Activated T-cell treated with anti-CD3 and anti-CD28 coated beads for 4 hours (primary cell): ENCODE data around the gene NBAS.
"Not testable (repeated sequence)": the region's sequence is repeated elsewhere in the genome, so short reads cannot be mapped to it uniquely, and the experiment has no call there.

ENCODE experiments used
- DNase-seq: peaks from one replicate; pipeline ENCODE4 v3.0.0-alpha.2; 2020

NBAS gene

GRCh38 chr2:15354596-15355366 lies 206.4 kb downstream of the NBAS start:
- DNase-seq, result no peak

GRCh38 chr2:15352363-15352762 lies 208.8 kb downstream of the NBAS start:
- no peak for DNase-seq

- no peak for DNase-seq
These were observed 212.5 kb downstream of the NBAS start for GRCh38 chr2:15348636-15349035.

GRCh38 chr2:15348045-15348444 lies 213.1 kb downstream of the NBAS start:
- DNase-seq, result no peak

- DNase-seq, result no peak
These were observed 214.5 kb downstream of the NBAS start for GRCh38 chr2:15346624-15347023.

GRCh38 chr2:15337996-15338666 lies 223.0 kb downstream of the NBAS start:
- no peak for DNase-seq

- DNase-seq, result no peak
These were observed 226.3 kb downstream of the NBAS start for GRCh38 chr2:15334644-15335326.

GRCh38 chr2:15331787-15332186 lies 229.3 kb downstream of the NBAS start:
- no peak for DNase-seq

GRCh38 chr2:15325296-15325695 lies 235.8 kb downstream of the NBAS start:
- DNase-seq, result no peak

GRCh38 chr2:15323227-15323626 lies 237.9 kb downstream of the NBAS start:
- no peak for DNase-seq

GRCh38 chr2:15321481-15321880 lies 239.7 kb downstream of the NBAS start:
- DNase-seq, result not testable (repeated sequence)

GRCh38 chr2:15316370-15316814 lies 244.7 kb downstream of the NBAS start:
- no peak for DNase-seq

- DNase-seq, result no peak
These were observed 245.7 kb downstream of the NBAS start for GRCh38 chr2:15315411-15315810.

- no peak for DNase-seq
These were observed 247.5 kb downstream of the NBAS start for GRCh38 chr2:15313657-15314056.

GRCh38 chr2:15311926-15312325 lies 249.2 kb downstream of the NBAS start:
- no peak for DNase-seq

GRCh38 chr2:15311201-15311907 lies 249.8 kb downstream of the NBAS start:
- no peak for DNase-seq

GRCh38 chr2:15307526-15307925 lies 253.6 kb downstream of the NBAS start:
- DNase-seq, result no peak

GRCh38 chr2:15306706-15307105 lies 254.4 kb downstream of the NBAS start:
- DNase-seq, result no peak

GRCh38 chr2:15303874-15304273 lies 257.3 kb downstream of the NBAS start:
- DNase-seq, result no peak

GRCh38 chr2:15302154-15302553 lies 259.0 kb downstream of the NBAS start:
- no peak for DNase-seq

GRCh38 chr2:15300624-15301573 lies 260.2 kb downstream of the NBAS start:
- no peak for DNase-seq

- no peak for DNase-seq
These were observed 261.1 kb downstream of the NBAS start for GRCh38 chr2:15299904-15300520.
